ENCODE measurements around the gene CABP4.

The CABP4 gene

GRCh38 chr11:67496113-67496512, 41.0 kb downstream of the CABP4 start:
- DNase-seq (ENCODE audit: low read depth in 2 of 2) = no peak

- DNase-seq (ENCODE audit: low read depth in 2 of 2) = no peak
Measured at GRCh38 chr11:67497656-67498291, 42.6 kb downstream of the CABP4 start.

DNA sequence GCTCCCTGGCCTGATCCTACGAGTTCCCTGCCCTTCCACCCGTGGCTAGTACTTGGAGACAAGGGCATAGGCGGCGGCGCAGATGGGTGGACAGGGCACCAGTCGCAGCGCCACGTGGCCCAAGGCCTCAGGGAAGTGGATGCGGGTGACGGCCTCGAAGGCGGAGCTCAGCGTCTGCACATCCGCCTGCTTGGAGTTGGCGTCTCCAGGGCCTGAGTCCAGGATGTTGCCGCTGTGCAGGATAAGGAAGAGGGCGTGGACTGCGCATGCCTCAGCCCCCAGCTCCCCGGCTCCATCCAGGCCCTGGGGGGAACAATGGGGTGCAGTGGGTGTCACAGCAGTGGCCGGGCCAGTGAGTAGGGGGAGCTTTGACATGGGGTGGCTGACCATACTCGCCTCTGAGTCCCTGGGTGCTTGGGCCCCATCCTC, 43.4 kb downstream of the CABP4 start:
- DNase-seq (ENCODE audit: low read depth in 2 of 2) = no peak

- DNase-seq (ENCODE audit: low read depth in 2 of 2) = no peak
Measured at GRCh38 chr11:67499808-67500483, 44.8 kb downstream of the CABP4 start.

- DNase-seq (ENCODE audit: low read depth in 2 of 2) = no peak
Measured at GRCh38 chr11:67500484-67500821, 45.3 kb downstream of the CABP4 start.

DNA sequence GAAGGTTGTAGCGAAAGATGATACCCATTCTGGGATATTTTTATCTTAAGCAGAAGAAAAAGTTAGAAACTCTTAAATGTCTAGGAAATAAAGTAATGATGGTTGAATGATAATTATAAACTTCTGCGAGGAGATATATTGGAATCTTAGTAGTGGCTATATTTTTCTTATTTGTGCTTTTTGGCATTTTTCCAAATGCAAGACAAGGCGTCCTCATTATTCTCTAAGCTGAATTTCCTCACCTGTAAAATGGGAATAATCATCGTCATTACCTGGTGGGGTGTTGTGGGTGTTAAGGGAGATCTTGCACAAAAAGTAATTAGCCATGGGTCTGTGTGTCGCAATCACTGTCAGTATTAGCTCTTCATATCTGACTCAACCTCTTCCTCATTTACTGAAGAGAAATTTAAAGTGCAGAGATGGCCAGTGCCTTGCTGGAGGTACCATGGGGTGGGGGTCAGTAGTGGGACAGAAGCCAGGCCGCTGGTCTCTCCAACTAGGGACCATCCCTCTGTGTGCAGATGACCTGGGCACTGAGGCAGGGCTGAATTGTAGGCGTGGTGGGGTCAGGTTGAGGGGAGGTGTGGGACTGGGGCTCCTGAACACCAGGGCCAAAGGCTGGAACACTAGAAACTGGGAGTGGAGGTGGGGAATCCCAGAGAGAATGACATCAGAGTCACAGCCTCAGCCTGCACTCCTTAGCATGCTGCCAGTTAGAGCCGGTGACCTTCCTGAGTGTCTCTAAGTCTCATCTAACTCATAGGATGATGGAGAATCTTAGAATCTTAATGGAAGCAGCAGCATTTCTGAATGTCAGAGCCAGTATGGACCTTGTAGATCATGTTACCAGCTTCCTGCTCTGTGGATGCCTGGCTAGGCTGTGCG, 45.9 kb downstream of the CABP4 start:
- no peak for DNase-seq (ENCODE audit: low read depth in 2 of 2)

DNA sequence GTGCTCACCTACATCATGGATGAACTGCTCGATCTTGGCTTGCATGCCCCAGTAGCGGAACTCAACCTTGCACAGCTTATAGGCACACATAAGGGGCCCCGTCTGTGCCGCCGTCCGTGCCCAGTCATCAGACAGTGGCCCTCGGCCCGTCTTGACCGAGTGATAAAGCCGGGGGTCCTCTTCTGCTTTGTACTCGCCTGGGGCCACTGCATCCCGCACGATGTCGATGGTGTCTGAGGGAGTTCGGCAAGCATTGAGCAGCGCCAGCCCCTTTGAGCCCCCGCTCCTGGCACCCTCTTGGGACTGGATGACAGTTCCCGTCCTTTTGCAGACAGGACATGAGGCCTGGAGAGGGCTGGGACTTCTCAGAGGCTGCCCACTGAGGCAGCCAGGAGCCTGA, 46.7 kb downstream of the CABP4 start:
- DNase-seq (ENCODE audit: low read depth in 2 of 2) = no peak

DNA sequence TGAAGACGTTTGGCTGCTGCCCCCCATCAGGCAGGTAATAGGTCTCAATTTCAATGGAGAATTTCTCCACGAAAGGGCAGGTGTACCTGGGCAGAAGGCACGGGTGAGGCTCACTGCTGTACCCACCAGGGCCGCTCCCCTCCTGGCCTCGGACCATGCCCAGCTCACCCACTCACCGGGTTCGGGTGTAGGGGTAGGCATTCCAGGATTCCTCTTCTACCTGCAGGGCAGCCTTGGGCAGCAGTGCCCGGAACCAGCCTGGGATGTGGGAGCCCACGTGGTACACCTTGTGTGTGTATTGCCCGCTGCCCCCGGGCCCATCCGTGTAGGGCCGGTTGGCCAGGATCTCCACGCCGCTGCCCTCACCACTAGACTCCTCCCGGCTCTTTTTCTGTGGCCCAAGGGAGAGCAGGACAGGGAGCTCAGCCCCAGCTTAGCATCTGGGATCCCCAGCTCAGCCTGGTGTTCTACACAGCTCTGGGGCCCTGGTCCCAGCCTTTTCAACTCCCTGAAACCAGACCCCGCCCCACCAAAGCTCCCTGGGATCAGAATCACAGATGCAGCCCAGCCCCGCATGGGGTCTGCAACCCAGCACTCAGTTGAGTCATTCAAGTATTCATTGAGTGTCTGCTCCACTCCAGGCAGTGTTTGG, 47.3 kb downstream of the CABP4 start:
- no peak for DNase-seq (ENCODE audit: low read depth in 2 of 2)

DNA sequence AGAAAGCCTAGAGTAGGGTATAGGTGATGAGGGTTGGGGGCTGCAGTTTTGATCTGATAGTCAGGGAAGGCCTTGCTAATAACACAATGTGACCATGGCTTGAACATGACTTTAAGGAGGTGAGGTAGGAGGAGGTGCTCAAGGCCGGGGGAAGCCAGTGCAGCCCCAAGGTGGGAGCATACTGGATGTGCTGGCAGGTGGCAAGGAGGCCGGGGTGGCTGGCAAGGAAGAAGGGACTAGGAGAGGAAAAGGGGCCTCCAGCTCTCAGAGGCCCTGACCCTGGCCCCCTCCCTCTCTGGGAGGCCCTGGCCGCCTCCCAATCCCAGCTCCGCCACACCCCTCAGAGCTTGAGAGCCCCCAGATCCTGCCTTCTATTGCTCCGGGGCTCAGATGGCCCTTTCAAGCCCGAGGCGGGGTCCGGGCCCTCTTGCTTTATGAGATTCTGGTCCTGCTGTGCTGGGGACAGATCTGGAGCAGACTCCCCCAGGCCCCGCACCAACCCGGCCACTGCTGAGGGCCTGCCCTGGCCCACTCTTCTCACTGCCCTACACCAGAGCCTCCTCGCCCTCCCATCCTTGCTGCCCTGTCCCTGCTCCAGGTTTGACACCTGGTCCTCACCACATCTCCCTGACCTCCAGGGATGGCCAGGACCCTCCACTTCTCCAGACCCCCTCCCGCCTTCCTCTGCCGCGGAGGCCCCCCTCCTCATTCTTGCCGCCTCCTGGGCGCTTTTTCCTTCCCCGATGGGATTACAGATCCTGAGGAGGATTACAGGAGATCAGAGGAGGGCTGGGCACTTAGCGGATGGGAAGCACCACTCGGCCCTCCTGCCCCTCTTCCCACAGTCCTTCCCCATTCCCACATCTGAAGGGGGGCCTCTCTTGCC, 48.2 kb downstream of the CABP4 start:
- DNase-seq (ENCODE audit: low read depth in 2 of 2) = no peak

GRCh38 chr11:67504005-67504949, 49.1 kb downstream of the CABP4 start:
- DNase-seq (ENCODE audit: low read depth in 2 of 2) = no peak

GRCh38 chr11:67504950-67505581, 49.9 kb downstream of the CABP4 start, which contains the start of gene PITPNM1:
Gene PITPNM1, minus strand, starts transcription at chr11:67505363. Its CDS starts 1,183 bp downstream, at chr11:67504180.
- DNase-seq (ENCODE audit: low read depth in 2 of 2) = peak in 1 of 2 experiments; percentile 76

DNA sequence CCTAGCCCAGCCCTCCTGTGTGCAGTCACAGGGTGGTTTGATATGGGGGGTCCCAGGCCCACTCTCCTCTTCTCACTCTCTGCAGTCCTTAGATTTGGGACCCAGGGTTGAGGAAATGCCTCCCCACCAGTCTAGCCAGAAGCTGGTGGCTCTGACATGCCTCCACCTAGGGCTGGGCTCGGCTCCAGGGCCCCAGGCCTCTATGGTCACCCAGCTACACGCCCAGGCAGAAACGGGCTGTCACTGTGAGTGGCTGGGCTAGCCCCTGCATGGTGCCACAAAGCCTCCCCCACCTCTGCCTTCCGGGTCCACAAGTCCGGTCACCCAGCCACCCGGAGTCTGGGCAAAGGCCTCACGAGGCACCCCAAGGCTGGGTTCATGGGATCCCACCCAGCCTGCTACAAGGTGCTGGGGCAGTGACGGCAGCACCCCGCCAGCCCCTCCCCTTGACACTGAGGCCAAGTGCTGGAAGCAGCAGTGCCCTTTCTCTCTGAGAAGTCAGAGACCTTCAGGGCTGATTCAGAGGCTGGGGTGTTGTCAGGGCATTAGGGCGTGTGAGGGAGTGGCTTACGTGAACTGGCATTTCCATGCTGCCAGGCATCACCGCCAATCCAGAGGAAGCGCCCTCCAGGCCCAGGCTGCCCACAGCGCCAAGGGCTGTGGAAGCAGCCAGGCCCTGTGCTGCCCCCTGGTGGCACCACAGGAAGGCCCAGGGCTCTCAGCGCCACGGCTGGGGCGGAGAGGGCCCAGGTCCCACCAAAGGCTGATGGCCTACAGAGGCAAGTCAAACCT, 50.6 kb downstream of the CABP4 start:
- DNase-seq (ENCODE audit: low read depth in 2 of 2) = peak; percentile 76 to 87

- no peak for DNase-seq (ENCODE audit: low read depth in 2 of 2)
Measured at GRCh38 chr11:67506426-67507051, 51.4 kb downstream of the CABP4 start.

DNA sequence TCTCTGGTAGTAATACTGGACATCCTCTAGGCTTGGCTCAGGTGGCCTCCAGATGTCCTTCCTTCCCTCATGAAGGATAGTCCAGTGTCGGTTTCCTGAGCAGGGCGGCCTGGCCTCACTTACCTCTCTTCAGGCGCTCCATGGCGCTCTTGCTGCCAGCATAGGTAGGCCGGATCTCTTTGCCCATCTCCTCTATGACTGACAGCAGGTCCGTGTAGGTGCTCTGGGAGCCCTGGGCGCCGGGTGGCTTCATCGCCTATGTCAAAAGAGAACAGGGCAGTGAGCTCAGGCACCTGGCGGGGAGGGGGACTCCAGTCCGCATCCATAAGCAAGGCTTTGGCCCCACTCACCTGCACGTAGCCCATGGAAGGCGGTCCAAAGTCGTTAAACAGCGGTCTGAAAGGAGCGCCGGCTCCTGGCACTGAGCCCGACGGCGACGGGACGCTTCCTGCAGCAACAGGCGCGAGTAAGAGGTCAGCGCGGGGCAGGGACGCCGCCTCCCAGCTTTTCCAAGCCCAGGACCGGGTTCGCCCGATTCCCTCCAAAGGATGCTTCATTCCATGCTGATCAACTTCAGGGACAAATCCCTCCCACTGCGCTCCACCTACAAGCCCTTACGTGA, 52.2 kb downstream of the CABP4 start:
- no peak for DNase-seq (ENCODE audit: low read depth in 2 of 2)

DNA sequence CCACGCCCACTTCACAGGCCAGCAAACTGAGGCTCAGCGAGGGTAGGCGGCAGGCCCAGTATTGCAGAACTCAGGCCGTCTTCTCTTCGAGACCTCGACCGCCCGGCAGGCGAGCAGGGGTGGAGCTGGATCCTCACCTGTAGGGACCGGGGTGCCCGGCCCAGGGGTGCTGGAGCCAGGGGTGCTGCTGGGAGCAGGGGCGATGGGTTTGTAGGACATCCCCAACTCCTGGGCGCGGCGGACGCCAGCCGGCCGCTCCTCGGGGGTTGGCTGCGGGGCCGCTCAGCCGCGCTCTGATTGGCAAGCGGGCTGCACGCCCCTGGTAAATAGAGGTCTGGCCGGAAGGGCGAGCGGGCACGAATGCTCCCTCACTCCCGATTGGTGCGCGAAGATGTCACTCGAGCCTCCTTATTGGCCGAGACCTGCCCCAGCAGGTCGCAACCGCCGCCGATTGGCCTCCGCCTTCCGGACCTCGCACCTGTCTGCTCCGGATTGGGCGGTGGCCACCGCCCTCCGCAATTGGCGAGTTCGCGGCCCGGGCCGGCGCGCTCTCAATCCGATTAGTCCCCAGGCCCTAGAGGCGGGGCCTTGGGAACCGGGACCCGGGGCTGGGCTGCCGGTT, 52.8 kb downstream of the CABP4 start, which contains the start of gene CDK2AP2:
Gene CDK2AP2, minus strand, starts transcription at position 299 of the 622 bp plus-strand sequence. Its CDS starts 80 bp downstream, at position 219.
- peak; percentile 95 to 99 for DNase-seq (ENCODE audit: low read depth in 2 of 2)

DNA sequence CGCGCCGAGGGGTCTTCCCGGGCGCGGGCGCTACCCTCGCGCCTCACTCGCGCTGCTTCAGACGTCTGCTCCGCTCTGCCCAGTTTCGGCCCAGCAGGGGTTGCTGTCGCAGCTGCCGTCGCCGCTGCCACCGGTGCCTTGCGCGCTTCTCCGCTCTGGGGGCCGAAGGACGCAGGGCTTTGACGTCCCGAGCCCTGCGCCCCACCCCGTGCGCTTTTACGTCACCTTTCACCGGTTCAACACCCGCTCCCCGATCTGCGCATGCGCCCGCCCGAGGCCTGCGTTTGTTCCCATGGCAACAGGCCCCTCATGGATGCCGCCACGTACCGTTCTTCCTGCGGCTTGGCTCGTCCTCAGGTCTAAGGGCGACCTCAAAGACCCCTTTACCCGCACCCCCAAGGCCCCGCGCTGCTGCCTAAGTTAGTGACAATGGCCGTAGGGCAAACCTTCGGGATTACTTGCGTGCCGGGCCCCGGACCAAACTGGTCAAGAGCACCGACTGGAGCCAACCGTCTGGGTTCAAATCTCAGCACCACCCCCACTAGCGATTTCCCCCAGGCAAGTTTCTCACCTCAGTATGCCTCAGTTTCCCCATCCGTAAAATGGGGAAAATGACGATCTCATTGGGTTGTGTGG, 53.5 kb downstream of the CABP4 start:
- peak; percentile 98 to 99 for DNase-seq (ENCODE audit: low read depth in 2 of 2)

DNA sequence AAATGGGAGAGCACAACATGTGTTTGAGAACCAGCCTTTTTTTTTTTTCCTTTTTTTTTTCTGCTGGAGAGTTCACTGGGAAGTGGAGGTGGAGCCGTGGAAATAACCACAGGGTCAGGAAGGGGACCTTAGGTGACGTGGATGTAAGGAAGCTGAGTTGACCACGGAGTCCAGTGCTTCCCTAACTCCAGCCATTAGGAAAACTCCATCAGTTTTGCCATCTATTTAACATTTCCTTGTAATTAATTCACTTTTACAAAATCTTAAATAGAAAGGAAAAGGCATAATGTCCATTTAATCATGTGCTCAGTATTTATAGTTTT, 54.8 kb downstream of the CABP4 start:
- no peak for DNase-seq (ENCODE audit: low read depth in 2 of 2)
